GM18499 (cell line): Measurements from ENCODE around the gene ANP32E.
A peak's percentile ranks its signal among the peaks of the same experiment; 100 is the strongest.

Source experiments
- ATAC-seq: cut with Tn5 transposase; IDR thresholded peaks from one replicate; pipeline ENCODE4 v1.9.1; 2021; ENCODE audit warnings: moderate number of reproducible peaks; ENCODE audit not compliant: insufficient read depth, unreplicated experiment

The ANP32E gene

GRCh38 chr1:150235852-150236613 lies at the start of gene ANP32E:
TSS of gene ANP32E (minus strand) at chr1:150236112. CDS start at chr1:150235786, 326 bp downstream.
- peak; percentile 71 for ATAC-seq

- no peak for ATAC-seq
Observed at GRCh38 chr1:150283260-150283659, 47.3 kb upstream of the ANP32E start.

GRCh38 chr1:150282558-150282958 lies 46.6 kb upstream of the ANP32E start:
- ATAC-seq: no peak

GRCh38 chr1:150281758-150282557 lies 46.0 kb upstream of the ANP32E start, which contains the start of gene CIART:
TSS of gene CIART (plus strand) at chr1:150282554. CDS start at chr1:150283268, 714 bp downstream.
- no peak for ATAC-seq

GRCh38 chr1:150281221-150281757 lies 45.4 kb upstream of the ANP32E start:
- ATAC-seq: no peak

- no peak for ATAC-seq
Observed at GRCh38 chr1:150280138-150280707, 44.3 kb upstream of the ANP32E start.

- no peak for ATAC-seq
Observed at GRCh38 chr1:150273311-150273710, 37.4 kb upstream of the ANP32E start.

GRCh38 chr1:150271291-150271959 lies 35.5 kb upstream of the ANP32E start:
- ATAC-seq: no peak

GRCh38 chr1:150269451-150269850 lies 33.5 kb upstream of the ANP32E start:
- ATAC-seq: no peak

GRCh38 chr1:150268705-150269403 lies 32.9 kb upstream of the ANP32E start, which contains the start of gene APH1A:
TSS of gene APH1A (minus strand) at chr1:150269016. CDS start at chr1:150268810, 206 bp downstream.
- ATAC-seq: peak; percentile 86

GRCh38 chr1:150268340-150268704 lies 32.4 kb upstream of the ANP32E start:
- ATAC-seq: no peak

GRCh38 chr1:150267896-150268295 lies 32.0 kb upstream of the ANP32E start:
- ATAC-seq: no peak

GRCh38 chr1:150263549-150263948 lies 27.6 kb upstream of the ANP32E start:
- ATAC-seq: no peak

GRCh38 chr1:150262388-150263320 lies 26.7 kb upstream of the ANP32E start:
- ATAC-seq: no peak

- no peak for ATAC-seq
Observed at GRCh38 chr1:150261367-150261766, 25.5 kb upstream of the ANP32E start.

GRCh38 chr1:150259758-150260669 lies 24.1 kb upstream of the ANP32E start:
- no peak for ATAC-seq

GRCh38 chr1:150259217-150259616 lies 23.3 kb upstream of the ANP32E start:
- no peak for ATAC-seq
